GM18511 (cell line): ENCODE data around the gene TGIF1.
"Not testable (repeated sequence)": the region's sequence is repeated elsewhere in the genome, so short reads cannot be mapped to it uniquely, and the experiment has no call there.

ENCODE experiments used
- ATAC-seq: cut with Tn5 transposase; IDR thresholded peaks from one replicate; pipeline ENCODE4 v1.9.1; 2021; ENCODE audit warnings: mild to moderate bottlenecking, moderate library complexity; ENCODE audit not compliant: unreplicated experiment

Gene TGIF1

DNA sequence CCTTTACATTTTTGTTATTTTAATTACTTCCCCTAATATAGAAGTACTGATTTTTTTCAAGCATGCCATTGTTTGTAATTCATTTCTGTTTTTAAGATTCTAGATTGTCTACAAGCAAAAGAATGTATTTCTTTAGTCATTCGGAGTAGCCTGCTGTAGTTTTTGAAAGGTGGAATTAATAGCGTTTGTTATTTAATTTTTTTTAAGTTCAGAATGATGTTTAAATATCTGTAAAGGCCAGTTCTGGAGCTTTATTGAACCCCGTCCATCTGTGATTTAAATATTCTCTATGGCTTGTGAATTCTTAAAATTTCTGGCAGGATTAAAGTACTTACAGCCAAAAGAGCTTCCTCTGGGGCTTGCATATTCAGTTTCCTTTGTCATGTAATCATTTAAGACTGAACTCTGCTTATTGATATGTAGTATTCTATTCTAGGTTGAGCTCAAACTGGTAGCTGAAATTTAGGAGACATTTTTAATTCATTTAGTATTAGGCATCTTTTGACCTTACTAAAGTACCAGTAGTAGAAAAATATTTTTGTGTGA is 5.2 kb downstream of the TGIF1 start:
- no peak for ATAC-seq

- no peak for ATAC-seq
Observed at GRCh38 chr18:3455907-3456685, 6.1 kb downstream of the TGIF1 start.

- ATAC-seq: no peak
Observed at GRCh38 chr18:3456686-3457069, 6.7 kb downstream of the TGIF1 start.

- no peak for ATAC-seq
Observed at GRCh38 chr18:3457261-3457724, 7.3 kb downstream of the TGIF1 start.

GRCh38 chr18:3458378-3458777 is 8.4 kb downstream of the TGIF1 start:
- ATAC-seq: no peak

DNA sequence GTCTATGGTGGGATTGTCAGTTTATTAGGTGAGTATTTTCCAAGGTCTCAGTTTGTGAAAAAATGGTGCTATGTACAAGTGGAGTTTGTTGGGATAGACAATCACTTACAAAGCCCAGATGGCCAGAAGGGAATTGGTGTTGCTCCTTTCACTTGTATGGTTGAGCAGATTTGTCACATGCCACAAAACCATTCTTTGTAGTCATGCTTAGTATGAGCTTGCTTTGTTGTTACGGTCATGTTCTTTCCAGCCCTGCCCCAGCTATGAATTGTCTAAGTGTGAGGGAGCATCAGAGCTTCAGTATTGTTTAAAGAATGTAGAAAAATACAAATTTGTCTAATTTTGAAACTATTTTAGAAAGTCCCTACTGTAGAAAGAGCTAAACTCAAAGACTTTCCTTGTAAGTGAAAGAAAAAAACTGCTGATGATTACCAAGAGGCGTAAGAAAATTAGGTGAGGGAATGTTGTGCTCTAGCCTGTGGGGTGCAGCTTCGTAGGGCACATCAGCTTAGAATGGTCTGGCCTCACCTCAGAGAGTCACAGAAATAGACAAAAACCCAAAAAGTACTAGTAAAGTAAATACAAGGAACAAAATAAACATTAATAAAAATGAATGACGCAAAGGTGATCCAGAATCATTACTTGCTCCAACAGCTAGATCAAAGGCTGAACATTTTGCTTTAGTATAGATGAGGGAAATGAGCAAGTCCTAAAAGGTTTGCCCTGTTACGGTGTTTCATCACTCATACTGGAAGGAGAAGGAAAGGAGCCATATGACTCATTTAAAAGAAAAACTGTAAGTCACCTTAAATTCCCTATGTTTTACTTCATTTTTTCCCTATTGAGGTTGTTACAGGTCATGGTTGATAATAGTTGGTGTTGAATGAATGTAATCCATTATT is 9.2 kb downstream of the TGIF1 start:
- ATAC-seq: no peak

GRCh38 chr18:3460823-3461398 is 10.9 kb downstream of the TGIF1 start:
- no peak for ATAC-seq

DNA sequence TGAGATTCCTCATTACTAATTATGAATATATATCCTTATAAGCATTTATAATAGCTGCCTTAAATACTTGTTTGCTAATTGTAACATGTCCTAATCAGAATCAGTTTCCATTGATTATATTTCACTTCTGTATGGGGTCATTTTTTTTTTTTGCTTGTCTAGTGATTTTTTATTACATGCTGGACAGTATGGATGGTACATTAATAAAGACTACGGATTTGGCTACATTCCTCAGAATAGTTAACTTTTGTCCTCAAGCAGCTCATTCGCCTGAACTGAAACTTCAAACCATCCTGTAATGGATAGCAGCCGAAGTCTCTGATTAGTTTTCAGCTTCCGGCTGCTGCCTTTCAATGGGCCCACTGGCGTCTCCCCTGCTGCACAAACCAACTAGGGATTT is 11.7 kb downstream of the TGIF1 start:
- ATAC-seq: no peak

DNA sequence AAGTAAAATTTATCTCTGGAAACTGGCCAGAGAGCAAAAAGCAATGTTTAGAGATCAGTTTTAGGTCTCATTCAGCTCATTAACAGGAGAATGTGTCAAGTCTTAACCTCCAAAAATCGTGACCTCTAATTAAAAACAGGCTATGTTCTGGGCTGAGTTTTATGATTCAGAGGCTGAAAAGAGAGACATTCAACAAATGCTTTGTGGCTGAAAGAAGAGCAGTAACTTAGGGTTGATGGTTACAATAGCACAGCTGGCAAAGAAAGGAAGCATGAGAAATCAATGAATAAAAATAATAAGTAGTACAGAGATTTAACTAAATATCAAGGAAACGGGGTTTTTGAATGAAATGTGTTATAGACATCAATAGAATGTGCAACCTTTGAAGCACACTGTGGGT is 13.1 kb downstream of the TGIF1 start:
- no peak for ATAC-seq

DNA sequence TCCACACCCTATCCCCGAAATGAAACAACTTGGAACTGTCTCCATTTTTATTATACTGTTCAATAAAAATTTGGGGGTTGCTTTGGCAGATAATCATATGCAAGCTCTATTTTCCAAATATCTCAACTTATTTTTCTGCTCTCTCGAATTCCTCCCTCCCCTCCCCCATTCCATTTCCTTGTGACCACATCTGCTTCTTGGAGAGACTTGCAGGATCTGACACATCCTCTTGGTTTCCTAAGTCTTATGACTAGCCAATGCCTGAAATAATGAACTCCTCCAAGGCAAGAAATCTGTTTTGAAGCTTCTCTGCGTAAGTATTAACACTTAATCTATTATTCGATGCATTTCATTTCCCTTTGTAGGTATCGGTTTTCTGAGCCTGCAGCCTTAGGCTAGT is 16.1 kb downstream of the TGIF1 start:
- ATAC-seq: no peak

DNA sequence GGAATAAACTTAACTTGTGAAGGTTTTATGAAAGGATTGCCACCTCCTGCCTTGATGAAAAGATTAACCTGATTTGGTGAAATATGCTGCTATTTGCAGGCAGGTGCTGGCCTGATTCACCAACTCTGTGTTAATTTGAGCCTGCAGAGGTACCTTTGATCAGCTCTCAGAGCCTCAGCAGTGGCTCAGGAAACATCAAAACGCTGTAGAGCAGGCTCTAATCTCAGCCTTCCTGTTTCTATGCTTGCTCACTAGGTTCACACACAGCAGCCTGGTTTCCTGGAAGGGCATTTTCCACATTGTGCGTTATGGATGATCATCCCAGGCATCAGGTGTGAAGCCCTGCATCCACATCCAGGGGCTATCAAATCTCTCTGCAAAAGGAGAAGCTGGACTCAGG is 16.9 kb downstream of the TGIF1 start:
- ATAC-seq: no peak

GRCh38 chr18:3468066-3468705 is 18.2 kb downstream of the TGIF1 start:
- ATAC-seq: no peak

GRCh38 chr18:3468833-3469232 is 18.9 kb downstream of the TGIF1 start:
- no peak for ATAC-seq

- no peak for ATAC-seq
Observed at GRCh38 chr18:3471141-3471648, 21.2 kb downstream of the TGIF1 start.

- ATAC-seq: not testable (repeated sequence)
Observed at GRCh38 chr18:3472121-3472520, 22.1 kb downstream of the TGIF1 start.

DNA sequence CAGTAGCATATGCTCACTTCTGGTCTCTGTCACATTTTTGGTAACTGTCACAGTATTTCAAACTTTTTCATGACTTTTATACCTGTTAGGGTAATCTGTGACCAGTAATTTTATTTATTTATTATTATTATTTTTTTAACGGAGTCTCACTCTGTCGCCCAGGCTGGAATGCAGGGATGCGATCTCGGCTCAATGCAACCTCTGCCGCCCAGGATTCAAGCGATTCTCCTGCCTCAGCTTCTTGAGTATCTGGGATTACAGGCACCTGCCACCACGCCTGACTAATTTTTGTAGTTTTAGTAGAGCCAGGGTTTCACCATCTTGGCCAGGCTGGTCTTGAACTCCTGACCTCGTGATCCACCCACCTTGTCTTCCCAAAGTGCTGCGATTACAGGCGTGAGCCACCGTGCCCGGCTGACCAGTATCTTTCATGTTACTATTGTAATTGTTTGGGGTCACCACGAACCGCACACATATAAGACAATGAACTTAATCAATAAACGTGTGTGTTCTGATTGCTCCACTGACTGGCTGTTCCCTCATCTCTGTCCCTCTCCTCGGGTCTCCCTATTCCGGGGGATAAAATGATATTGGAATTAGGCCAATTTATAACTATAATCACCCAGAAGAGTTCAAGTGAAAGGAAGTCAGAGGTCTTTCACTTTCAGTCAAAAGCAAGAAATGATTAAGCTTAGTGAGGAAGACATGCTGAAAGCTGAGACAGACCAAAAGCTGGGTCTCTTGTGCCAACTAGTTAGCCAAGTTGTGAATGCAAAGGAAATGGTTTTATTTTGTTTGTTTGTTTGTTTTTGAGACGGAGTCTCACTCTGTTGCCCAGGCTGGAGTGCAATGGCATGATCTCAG is 22.9 kb downstream of the TGIF1 start:
- ATAC-seq: peak; percentile 85

GRCh38 chr18:3478262-3478978 is 28.4 kb downstream of the TGIF1 start:
- ATAC-seq: no peak

- ATAC-seq: no peak
Observed at GRCh38 chr18:3479978-3480509, 30.1 kb downstream of the TGIF1 start.
